NCI-H146 (cell line): ENCODE data around the gene KLHDC3.

Experiments used
- DNase-seq: peaks from one replicate; lab custom pipeline; 2025; lab: John Stamatoyannopoulos, UW

Gene KLHDC3, protein sequence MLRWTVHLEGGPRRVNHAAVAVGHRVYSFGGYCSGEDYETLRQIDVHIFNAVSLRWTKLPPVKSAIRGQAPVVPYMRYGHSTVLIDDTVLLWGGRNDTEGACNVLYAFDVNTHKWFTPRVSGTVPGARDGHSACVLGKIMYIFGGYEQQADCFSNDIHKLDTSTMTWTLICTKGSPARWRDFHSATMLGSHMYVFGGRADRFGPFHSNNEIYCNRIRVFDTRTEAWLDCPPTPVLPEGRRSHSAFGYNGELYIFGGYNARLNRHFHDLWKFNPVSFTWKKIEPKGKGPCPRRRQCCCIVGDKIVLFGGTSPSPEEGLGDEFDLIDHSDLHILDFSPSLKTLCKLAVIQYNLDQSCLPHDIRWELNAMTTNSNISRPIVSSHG

DNA sequence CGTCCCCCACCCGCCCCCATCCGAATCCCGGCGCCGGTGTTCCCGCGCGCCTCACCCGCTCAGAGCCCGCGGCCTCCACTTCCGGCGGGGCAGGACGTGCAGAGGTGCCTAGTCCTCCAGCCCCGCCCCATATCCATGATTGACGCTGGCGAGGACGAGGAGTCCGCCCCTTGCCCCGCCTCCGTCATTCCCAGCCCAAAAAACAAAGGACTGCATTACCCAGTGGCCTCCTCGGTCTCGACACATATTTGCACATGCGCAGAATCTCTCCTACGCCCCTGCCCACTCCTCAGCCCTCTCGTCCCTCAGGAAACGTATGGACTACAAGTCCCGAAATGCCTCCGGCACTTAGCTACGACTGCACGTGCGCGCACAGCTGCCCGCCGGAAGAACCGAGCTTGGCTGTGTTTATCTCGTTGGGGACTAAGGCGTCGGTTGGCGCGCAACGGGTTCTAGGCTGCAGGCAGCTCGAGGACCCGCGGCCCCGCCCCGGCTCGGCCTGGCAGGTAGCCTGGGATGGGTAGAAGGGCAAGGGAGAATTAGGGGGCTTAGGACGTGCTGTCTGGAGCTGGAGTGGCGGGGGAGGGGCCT is at the start of gene KLHDC3, which contains the start of gene MEA1:
KLHDC3 (plus strand) TSS at position 407 of the 591 bp plus-strand sequence. CDS start 2,944 bp downstream, outside the sequence.
MEA1 (minus strand) TSS at position 104 of the 591 bp plus-strand sequence. CDS start 133 bp downstream, outside the sequence.
- DNase-seq, result peak; percentile 100

DNA sequence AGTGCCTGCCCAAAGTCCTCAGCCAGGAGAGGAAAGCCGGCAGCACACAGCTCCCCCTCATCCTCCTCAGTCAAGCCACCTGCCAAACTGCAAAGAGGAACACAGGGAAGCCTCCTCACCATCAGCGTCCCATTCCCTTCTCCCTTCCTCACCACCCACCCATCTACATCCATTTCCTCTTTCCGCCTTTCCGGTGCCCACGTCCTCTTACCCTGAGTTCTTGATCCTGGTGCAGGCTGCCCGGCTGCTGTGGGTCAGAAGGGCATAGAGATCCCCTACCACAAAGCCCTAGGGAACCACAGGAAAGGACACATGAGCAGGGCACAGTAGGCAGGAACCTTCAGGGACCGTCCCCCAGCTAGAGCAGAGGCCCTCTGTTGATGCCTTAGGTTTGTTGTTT is 47.5 kb upstream of the KLHDC3 start:
- no peak for DNase-seq

DNA sequence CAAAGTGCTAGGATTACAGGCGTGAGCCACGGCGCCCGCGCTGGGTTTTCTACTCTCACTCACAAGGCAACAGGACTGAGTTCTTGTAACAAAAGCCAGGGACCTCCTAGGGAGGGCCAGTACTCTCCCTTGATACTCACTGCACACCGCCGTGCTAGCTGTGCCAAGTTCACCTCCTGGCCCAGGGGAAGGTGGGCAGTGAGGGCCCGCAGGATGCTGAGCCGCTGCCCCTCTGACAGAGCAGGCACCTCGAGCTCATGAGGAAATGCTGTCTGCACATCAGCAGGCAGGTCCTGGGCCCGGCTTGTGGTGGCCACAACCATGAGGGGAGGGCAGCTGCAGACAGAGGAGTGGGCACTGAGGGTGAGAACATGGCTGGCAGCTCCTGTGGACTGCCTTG is 46.8 kb upstream of the KLHDC3 start:
- DNase-seq, result no peak

DNA sequence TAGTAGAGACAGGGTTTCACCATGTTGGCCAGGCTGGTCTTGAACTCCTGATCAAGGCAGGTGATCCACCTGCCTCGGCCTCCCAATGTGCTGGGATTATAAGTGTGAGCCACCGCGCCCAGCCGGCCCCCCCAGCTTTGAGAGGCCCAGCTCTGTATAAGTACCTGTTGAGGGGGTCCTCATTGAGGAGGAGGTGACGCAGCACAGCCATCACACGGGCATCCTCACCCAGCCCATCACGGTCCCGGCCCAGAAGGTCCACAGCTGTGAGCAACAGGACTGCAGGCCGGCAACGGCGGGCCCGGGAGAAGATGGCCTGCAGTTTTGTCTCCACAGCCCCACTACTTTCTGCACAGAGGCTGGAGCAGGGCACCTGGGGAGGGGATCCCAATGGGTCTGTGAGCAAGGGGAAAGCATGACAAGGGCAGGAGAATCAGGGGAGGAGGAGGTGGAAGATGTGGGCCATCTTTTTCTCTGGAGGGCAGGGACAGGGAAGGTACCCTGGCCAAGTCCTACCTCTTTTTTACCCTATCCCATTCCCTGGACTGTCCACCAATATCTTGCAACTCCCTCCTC is 45.8 kb upstream of the KLHDC3 start:
- no peak for DNase-seq

GRCh38 chr6:42968783-42969182 is 45.3 kb upstream of the KLHDC3 start:
- DNase-seq, result no peak

- no peak for DNase-seq
These were observed 44.6 kb upstream of the KLHDC3 start for GRCh38 chr6:42969431-42969830.

GRCh38 chr6:42969934-42970333 is 44.1 kb upstream of the KLHDC3 start:
- DNase-seq, result no peak

- no peak for DNase-seq
These were observed 43.0 kb upstream of the KLHDC3 start for GRCh38 chr6:42970871-42971612.

DNA sequence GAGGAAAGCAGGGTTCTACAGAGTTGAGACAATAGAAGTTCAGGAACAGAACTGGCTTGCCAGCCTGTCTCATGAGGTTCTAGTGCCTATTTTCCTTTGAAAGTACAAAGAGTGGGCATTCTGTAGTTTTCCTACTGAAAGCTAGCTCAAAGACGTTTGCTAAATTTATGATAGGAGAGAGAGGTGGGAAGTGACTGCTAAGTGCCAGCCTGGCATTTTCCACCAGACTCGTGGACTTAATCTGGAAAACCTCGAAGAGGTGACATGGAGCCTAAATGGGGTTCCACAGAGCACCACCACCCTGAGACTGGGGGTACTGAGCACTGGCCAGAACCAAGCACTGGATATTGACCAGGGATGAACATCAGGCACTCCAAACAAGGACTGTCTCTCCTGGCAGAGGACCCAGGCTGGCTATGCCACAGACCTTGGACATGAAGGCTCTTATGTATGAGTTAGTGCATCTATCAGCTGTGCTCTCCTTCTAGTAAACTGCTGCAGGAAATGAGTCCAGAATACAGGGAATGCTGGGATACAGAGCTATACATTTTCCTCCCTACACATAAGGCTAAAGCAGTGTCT is 42.2 kb upstream of the KLHDC3 start:
- no peak for DNase-seq

- no peak for DNase-seq
These were observed 40.1 kb upstream of the KLHDC3 start for GRCh38 chr6:42973926-42974325.

GRCh38 chr6:42974919-42975505 is 39.0 kb upstream of the KLHDC3 start:
- DNase-seq, result no peak

- peak; percentile 65 for DNase-seq
These were observed 35.6 kb upstream of the KLHDC3 start for GRCh38 chr6:42978487-42978838.

- peak; percentile 97 for DNase-seq
These were observed 35.1 kb upstream of the KLHDC3 start, which contains the start of gene PEX6 for GRCh38 chr6:42978839-42979522. Gene PEX6 (minus strand): TSS chr6:42979181. CDS start chr6:42979150, 31 bp downstream.

DNA sequence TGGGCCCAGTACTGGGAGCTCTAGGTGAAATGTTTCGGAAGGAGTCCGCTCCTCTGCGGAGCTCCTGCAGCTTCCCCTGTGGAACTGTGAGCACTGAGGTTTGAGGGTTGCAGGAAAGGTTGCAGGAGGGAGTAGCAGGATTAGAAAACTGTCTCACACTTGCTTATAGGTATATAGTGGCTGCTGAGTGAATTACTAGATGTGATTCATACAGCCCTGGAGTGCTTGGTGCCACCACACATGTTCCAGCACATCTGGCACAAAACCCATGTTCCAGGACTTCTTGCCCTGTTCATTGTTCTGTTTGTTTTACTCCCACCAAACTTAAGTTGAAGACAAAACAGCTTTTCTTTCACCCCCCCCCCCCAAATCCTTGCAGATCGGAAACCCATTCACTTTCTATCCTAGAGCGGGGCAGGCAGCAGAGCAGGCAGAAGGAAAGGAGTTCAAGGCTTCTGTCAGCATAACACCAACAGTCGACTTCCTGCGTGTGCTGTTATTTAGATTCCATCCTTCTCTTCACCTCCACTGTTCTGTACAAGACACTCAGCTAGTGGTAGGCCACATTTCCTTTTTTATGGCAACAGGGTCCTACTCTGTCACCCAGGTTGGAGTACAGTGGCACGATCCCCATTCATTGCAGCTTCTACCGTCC is 34.4 kb upstream of the KLHDC3 start:
- no peak for DNase-seq

DNA sequence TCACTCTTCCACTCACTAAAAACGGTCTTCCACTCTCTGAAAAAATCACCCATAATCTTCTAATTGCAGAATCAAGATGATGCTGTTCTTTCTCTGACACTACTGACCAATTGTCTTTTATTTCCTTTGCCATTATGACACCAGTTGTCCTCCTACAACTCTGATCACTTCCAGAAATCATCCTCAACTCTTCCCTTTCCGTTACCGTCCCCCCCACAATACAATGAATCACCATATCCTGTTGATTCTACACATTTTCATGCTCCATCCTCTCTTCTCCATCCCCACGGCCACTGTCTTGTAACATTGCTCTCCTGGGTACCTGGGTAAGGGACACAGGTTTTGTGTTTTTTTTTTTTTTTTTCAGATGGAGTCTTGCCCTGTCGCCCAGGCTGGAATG is 32.2 kb upstream of the KLHDC3 start:
- DNase-seq, result no peak

DNA sequence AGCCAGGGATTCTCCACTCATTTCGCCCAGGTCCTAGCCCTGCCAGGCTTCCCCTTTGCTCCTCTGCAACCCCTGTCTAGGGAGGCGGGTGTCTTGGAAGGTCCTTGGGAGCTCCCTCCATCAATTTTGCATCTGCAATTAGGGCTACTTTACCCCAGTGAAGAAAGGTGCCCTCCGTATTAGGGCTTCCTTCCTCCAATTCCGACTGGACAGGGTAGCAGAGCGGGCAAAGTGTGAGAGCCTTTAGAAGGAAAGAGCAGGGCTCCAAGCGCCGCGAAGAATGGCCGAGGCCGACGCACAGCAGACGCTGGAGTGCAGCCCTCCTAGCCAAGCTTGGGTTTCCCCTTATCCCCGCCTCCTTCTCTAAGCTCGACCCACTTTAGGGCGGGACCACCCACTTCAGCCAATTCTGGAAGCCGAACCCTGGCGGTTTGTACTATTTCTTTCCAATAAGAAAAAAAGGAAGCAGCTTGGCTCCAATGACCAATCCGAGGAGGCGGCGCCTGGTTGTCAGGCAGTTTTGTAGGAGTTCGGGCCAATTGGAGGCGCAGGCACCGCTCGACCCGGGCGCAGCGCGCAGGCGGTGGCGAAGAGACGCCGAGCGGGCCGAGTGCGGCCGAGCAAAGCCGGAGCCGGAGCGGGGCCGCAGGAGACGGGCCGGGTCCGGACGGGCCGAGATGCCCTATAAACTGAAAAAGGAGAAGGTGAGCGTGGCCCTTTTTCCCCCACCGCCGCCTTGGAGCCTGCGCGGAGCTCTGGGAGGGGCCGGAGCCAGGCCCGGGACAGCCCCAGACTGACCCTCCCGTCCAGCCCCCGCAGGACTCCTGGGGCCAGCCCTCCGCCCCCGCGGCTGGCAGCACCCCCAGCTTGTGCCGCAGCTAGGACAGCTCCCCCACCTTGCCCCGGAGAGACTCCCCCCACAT is 29.8 kb upstream of the KLHDC3 start, which contains the start of gene PPP2R5D:
PPP2R5D (plus strand) TSS at position 570 of the 923 bp plus-strand sequence; CDS start at position 678, 108 bp downstream.
- peak; percentile 100 for DNase-seq

GRCh38 chr6:42984924-42985475 is 29.0 kb upstream of the KLHDC3 start:
- DNase-seq, result no peak

- no peak for DNase-seq
These were observed 26.3 kb upstream of the KLHDC3 start for GRCh38 chr6:42987533-42988451.
